Neuron (in vitro differentiated cells): ENCODE measurements around the gene PLVAP.
"Not testable (repeated sequence)": the region's sequence is repeated elsewhere in the genome, so short reads cannot be mapped to it uniquely, and the experiment has no call there.

Experiments
- H2AFZ ChIP-seq: one replicate; pipeline ENCODE4 v1.6.1; 2013; ENCODE audit warnings: low read depth, mild to moderate bottlenecking, inconsistent platforms, low read length, moderate library complexity
- H3K27me3 ChIP-seq: one replicate; pipeline ENCODE4 v1.6.1; 2013; ENCODE audit warnings: low read length; ENCODE audit not compliant: insufficient read depth
- H3K36me3 ChIP-seq: one replicate; pipeline ENCODE4 v1.6.1; 2013; ENCODE audit warnings: low read length; ENCODE audit not compliant: insufficient read depth
- H3K4me1 ChIP-seq: one replicate; pipeline ENCODE4 v1.6.1; 2013; ENCODE audit warnings: low read length; ENCODE audit not compliant: insufficient read depth
- H3K4me3 ChIP-seq: 2 replicates; pipeline ENCODE4 v1.5.1; 2013; ENCODE audit warnings: mild to moderate bottlenecking, low read length, moderate library complexity
- H3K9me3 ChIP-seq: one replicate; pipeline ENCODE4 v1.6.1; 2013; ENCODE audit warnings: low read length

The PLVAP gene

DNA sequence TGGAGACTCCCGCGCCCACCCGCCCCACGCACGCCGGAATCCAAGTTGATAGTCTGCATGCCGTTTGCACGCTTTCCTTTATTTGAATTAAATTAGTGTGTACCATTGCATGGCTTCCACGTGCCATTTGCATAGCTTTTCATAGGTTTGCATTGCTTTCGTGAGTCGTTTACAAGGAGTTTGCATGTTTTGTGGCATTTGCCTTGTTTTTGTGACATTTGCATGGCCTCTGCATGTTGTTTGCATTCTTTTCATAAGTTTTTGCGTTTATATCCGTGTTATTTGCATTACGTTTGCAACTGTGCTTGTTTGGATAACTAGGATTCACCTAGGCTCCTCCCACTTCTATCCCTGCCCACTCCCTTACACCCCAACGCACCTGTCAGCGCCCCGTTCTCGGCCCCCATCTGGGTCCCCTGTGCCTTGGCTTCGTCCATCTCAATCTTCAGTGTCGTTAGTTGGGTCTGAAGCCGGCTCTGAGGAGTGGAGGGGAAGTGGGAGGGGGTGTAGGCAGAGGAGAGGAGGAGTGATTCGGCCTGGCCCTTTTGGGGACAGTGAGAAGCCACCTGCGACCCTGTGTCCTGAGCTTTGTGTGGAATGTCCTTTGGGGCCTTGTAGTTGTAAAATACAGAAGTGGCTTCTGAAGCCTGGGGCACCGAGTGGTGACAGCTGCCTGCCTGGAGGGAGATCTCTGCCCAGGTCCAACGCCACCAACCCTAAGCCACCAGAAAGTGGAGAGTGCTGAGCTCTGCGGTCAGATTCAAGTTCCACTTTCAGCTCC, 14.4 kb upstream of the PLVAP start:
- H3K27me3 ChIP-seq: no peaks in the 10 kb centered on the region
- peak overlapping the region; percentile 56 for H2AFZ ChIP-seq
- peaks cover 8% of the 10 kb centered on the region for H3K4me1 ChIP-seq
- H3K4me3 ChIP-seq: peak overlapping the region; percentile 48
- no peaks in the 10 kb centered on the region for H3K36me3 ChIP-seq
- H3K9me3 ChIP-seq: peaks cover 1% of the 10 kb centered on the region

DNA sequence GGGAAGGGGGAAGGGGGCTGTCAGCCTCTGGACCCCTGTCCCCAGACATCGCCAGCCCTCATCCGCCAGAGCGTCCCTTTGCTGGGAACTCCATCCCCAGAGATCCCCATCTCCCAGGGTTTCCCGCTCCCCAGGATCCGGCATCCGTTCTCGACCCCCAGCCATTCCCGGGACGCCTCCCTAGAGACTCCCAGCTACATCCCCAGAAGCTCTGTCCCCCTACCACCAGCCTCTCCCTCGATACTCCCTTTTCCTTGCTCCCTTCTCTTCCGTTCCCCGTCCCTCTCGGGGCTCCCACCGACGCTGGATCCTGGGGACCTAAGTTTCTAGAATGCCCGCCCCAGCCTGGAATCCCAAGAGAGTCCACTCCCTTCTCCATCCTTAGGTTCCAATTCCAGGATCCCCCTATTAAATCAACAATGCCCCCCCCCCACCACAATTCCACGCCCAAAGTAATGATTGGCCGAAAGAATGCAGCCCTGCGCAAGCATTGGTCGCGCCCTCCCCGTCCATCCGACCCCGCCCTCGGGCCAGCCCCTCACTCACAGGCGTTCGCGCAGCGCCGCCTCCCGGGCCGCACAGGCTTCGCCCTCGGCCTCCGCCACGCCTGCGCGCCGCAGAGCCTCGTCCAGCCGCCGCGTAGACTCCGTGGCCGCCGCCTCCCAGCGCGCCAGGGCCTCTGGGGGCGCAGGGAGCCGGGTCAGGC, 13.7 kb upstream of the PLVAP start:
- H3K27me3 ChIP-seq: no peaks in the 10 kb centered on the region
- H3K9me3 ChIP-seq: peaks cover 1% of the 10 kb centered on the region
- peak overlapping the region; percentile 48 for H3K4me3 ChIP-seq
- peaks cover 8% of the 10 kb centered on the region for H3K4me1 ChIP-seq
- no peaks in the 10 kb centered on the region for H3K36me3 ChIP-seq
- peak overlapping the region; percentile 55 for H2AFZ ChIP-seq

DNA sequence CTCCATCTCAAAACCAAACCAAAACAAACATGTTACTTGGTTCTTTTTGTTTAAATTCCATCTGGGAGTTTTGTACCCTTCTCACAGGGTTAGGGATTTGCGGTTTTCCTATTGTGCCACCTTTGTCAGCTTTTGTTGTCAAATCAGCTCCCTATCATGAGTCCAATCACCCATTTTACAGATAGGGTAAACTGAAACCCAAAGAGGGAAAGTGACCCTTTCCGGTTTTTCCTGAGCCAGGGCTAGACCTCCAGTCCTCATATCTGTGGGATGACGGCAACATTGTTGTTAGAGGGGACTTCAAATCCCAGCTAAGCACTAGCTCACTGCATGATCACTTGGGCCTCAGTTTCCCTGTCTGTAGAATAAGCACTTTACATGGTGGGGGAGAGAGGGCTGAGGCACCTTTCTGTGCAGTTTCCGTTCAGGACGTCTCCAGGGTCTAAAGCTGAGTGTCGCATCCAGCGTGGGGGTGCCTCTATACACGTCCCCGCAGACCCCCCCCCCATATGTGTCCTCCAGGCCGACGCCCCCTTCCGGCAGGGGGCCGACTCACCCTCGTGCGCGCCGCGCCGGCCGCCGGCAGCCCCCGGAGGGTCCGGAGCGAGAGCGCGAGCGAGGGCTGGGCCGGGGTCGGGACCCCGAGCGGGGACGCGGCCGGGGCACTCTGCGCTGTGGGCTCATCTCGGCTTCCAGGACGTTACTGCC, 13.0 kb upstream of the PLVAP start:
- peaks cover 8% of the 10 kb centered on the region for H3K4me1 ChIP-seq
- peaks cover 1% of the 10 kb centered on the region for H3K9me3 ChIP-seq
- peak overlapping the region; percentile 55 for H2AFZ ChIP-seq
- peak overlapping the region; percentile 41 for H3K4me3 ChIP-seq
- H3K36me3 ChIP-seq: no peaks in the 10 kb centered on the region
- H3K27me3 ChIP-seq: no peaks in the 10 kb centered on the region

DNA sequence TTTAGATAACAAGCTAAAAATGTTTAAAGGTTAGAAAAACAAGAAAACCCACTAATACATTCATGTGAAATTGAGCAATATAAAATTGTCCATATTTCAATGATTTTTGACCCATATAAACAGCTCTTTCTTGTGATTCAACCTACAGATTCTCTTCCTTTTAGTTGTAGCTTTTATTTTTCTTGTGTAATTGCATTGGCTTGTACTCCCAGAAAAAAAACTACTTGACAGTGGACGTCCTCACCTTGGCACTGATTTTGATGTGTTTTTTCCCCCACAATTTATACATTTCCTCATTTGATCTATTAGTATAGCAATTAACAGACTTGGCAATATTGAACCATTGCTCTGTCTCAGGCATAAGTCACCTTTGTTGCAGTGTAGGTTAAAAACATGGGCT, 12.1 kb upstream of the PLVAP start:
- Histone ChIP-seq H3K4me1 (peaks cover 8% of the 10 kb centered on the region), H2AFZ (no peak overlapping the region), H3K27me3 (no peaks in the 10 kb centered on the region), H3K4me3 (no peak overlapping the region), H3K36me3 (no peaks in the 10 kb centered on the region), H3K9me3 (peaks cover 1% of the 10 kb centered on the region)

DNA sequence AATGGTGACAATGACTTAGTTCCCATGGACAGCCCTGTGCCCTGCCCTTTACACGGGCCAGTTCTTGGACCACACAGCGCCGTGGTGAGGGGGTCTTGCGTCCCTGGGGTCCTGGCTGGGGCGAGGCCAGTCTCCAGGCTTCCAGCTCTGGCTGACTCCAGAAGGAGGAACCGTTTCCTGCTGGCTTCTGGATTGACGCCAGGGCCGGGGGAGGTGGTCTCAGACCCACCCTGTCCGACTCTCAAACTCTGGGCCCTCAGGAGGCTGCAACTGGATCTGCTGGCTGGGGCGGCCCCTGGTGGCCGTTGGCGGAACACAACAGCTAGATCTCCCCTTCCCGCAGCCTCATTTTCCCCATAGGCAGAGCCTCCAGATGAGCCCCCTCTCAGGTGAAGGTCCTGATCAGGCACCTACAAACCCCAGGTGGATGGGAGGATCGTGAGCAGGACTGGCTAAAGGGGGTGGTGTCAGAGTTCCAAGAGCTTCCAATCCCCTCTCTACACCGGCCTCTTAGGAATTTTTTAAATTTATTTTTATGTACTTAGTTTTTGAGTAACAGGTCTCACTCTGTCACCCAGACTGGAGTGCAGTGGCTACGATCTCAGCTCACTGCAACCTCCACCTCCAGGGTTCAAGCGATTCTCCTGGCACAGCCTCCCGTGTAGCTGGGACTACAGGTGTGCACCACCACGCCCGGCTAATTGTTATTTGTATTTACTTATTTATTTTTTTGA, 8.9 kb upstream of the PLVAP start:
- H3K9me3 ChIP-seq: peaks cover 1% of the 10 kb centered on the region
- no peak overlapping the region for H3K4me3 ChIP-seq
- no peak overlapping the region for H2AFZ ChIP-seq
- H3K27me3 ChIP-seq: no peaks in the 10 kb centered on the region
- H3K4me1 ChIP-seq: peaks cover 3% of the 10 kb centered on the region
- no peaks in the 10 kb centered on the region for H3K36me3 ChIP-seq

DNA sequence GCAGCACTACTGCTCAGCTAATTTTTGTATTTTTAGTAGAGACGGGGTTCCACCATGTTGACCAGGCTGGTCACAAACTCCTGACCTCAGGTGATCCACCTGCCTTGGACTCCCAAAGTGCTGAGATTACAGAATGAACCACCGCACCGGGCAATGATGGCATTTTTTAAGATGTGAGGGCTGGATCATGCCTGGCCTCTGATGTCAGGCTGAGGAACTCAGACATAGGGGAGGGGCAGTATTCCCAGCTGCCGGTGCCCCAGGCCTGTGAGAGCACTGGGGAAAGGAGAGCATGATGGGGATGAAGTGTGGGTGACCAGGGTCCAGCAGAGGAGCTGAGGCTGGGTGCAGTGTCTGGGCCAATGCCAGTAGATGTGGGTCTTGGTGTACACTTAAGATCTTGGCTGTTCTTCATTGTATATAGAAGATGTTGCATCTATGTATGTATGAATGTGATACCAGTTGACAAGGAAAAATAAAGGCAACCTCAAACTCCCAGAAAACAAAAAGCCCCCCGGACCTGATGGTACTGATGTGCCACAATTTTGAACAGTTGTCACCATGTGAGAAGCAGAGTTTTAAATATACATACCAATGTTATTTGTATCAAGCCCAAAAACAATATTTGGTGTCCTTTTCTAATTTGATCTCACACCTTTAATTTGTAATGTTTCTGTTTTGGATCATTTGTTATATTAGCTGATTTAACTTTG, 3.4 kb upstream of the PLVAP start:
- Histone ChIP-seq H2AFZ (no peak overlapping the region), H3K27me3 (no peaks in the 10 kb centered on the region), H3K4me1 (no peaks in the 10 kb centered on the region), H3K9me3 (no peaks in the 10 kb centered on the region), H3K36me3 (no peaks in the 10 kb centered on the region), H3K4me3 (no peak overlapping the region)

DNA sequence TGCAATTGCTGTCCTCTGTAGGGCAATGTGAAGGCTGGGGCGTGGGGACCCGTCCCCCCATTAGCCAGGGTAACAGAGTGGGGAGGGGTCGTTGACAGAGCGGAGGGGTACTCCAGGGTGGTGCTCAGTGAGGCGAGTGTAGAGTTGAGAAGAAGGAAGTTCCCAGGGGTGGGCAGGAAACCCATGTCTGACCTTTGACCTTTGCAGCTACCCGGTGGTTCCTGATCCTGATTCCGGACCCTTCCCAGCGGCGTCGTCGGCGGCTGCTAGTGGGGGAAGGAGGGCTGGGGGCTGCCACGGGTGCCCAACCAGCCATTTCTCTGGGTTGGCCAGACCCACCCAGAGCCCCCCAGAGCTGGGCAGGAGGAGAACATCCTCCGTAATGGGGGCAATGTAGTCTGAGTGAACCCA, 2.1 kb upstream of the PLVAP start:
- H3K4me3 ChIP-seq: no peak overlapping the region
- H3K36me3 ChIP-seq: no peaks in the 10 kb centered on the region
- no peaks in the 10 kb centered on the region for H3K4me1 ChIP-seq
- no peaks in the 10 kb centered on the region for H3K9me3 ChIP-seq
- no peak overlapping the region for H2AFZ ChIP-seq
- no peaks in the 10 kb centered on the region for H3K27me3 ChIP-seq

DNA sequence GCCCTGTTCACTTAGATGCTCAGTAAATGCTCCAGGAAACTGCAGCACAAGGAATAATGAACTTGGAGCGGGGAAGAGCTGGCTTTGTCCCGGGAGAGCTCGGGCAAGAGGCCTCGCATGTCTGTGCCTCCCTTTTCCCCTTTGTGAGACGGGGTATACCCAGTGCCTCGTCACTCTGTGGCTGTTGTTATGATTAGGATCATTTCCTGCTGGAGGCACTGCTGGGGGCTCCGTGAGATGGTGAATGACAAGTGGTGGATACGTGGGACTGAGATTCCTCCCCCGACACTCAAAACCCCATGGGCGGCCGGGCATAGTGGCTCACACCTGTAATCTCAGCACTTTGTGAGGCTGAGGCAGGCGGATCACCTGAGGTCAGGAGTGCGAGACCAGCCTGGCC, 1.1 kb upstream of the PLVAP start:
- Histone ChIP-seq H3K27me3 (no peaks in the 10 kb centered on the region), H3K36me3 (no peaks in the 10 kb centered on the region), H3K4me3 (no peak overlapping the region), H3K9me3 (no peaks in the 10 kb centered on the region), H3K4me1 (no peaks in the 10 kb centered on the region), H2AFZ (no peak overlapping the region)

DNA sequence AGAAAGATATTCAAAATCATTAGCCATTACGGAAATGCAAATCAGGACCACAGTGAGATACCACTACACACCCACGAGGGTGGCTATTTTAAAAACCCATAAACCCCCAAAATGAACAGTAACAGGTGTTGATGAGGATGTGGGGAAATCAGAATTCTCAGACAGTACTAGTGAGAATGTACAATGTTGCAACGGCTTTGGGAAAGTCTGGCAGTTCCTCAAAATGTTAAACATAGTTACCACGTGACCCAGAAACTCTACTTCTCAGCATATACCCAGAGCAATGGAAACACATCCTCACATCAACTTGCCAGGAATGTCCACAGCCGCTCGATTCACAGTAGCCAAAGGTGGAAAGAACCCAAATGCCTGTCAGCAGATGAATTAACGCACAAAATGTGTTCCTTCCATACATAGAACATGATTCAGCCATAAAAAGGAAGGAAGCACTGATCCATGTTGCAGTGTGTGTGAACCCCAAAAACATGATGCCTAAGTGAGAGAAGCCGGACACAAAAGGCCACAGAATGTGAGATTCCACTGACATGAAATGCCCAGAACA, 7.0 kb downstream of the PLVAP start:
- no peak overlapping the region for H3K4me3 ChIP-seq
- H3K36me3 ChIP-seq: no peaks in the 10 kb centered on the region
- no peaks in the 10 kb centered on the region for H3K9me3 ChIP-seq
- no peak overlapping the region for H2AFZ ChIP-seq
- no peaks in the 10 kb centered on the region for H3K4me1 ChIP-seq
- H3K27me3 ChIP-seq: no peaks in the 10 kb centered on the region

DNA sequence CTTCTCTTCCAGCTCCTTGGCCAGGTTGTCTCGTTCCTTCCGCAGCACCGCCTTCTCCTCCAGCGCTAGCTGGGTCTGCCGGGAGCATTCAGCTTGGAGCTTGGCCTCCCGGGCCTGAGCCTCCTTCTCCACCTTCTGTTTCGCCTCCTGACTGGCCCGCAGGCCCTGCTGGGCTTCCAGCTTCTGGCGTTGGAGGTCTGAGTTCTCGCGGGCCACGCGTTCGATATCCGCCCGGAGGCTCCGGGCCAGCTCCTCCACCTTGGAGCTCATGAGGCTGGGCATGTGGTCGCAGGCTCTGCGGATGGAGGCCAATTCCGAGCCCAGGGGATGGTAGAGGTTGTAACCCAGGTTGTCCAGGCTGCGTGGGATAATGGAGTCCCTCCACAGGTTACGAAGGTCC, 11.8 kb downstream of the PLVAP start:
- Histone ChIP-seq H3K4me3 (no peak overlapping the region), H3K4me1 (no peaks in the 10 kb centered on the region), H3K27me3 (no peaks in the 10 kb centered on the region), H3K9me3 (no peaks in the 10 kb centered on the region), H3K36me3 (no peaks in the 10 kb centered on the region), H2AFZ (no peak overlapping the region)

DNA sequence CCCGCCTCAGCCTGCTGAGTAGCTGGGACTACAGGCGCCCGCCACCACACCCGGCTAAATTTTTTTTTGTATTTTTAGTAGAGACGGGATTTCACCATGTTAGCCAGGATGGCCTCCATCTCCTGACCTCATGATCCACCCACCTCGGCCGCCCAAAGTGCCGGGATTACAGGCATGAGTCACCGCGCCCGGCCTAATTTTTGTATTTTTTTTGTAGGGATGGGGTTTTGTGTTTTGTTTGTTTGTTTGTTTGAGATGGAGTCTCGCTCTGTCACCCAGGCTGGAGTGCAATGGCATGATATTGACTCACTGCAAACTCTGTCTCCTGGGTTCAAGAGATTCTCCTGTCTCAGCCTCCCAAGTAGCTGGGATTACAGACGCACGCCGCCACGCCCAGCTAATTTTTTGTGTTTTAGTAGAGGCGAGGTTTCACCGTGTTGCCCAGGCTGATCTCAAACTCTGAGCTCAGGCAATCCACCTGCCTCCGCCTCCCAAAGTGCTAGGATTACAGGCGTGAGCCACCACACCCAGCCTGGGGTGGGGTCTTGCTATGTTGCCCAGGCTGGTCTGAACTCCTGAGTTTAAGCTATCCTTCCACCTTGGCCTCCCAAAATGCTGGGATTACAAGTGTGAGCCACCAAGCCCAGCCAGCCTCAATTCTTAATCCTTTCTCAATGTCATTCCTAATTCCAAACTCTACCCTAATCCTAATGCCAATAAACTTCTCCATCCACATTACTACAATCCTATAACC, 13.1 kb downstream of the PLVAP start:
- H3K9me3 ChIP-seq, H3K4me3 ChIP-seq, H3K36me3 ChIP-seq, H2AFZ ChIP-seq, H3K27me3 ChIP-seq, H3K4me1 ChIP-seq: not testable (repeated sequence)
